HEK293 (cell line): ENCODE measurements around the gene NAMPT.

Source experiments
- GLIS1 ChIP-seq: fragments of 450-650 bp; formaldehyde crosslinking; IDR thresholded peaks from 2 replicates; pipeline ENCODE4 v1.5.1; 2016; ENCODE audit warnings: missing biosample characterization, missing genetic modification characterization
- KLF8 ChIP-seq: fragments of 450-650 bp; formaldehyde crosslinking; IDR thresholded peaks from 2 replicates; pipeline ENCODE4 v1.5.1; 2016; ENCODE audit warnings: missing biosample characterization, missing genetic modification characterization
- PATZ1 ChIP-seq: fragments of 450-650 bp; formaldehyde crosslinking; IDR thresholded peaks from 2 replicates; pipeline ENCODE4 v1.5.1; 2016; ENCODE audit warnings: missing biosample characterization, missing genetic modification characterization
- PBX3 ChIP-seq: sonication (generic); formaldehyde crosslinking; IDR thresholded peaks from 2 replicates; pipeline ENCODE4 v1.8.1; 2022; ENCODE audit warnings: mild to moderate bottlenecking, moderate library complexity, missing genetic modification reagents
- SP7 ChIP-seq: fragments of 450-650 bp; formaldehyde crosslinking; IDR thresholded peaks from 2 replicates; pipeline ENCODE4 v1.5.1; 2016; ENCODE audit warnings: missing biosample characterization, missing genetic modification characterization
- TCF7L2 ChIP-seq: IDR thresholded peaks from 2 replicates; pipeline ENCODE4 v1.6.1; 2011; ENCODE audit warnings: low read depth, mild to moderate bottlenecking, inconsistent platforms, low read length, moderate library complexity, borderline replicate concordance
- ZBTB17 ChIP-seq: fragments of 450-650 bp; formaldehyde crosslinking; IDR thresholded peaks from 2 replicates; pipeline ENCODE4 v1.5.1; 2016; ENCODE audit warnings: missing biosample characterization, missing genetic modification characterization
- ZBTB21 ChIP-seq: fragments of 450-650 bp; formaldehyde crosslinking; IDR thresholded peaks from 2 replicates; pipeline ENCODE4 v1.5.1; 2017; ENCODE audit warnings: missing biosample characterization, missing genetic modification characterization
- ZEB2 ChIP-seq: fragments of 450-650 bp; formaldehyde crosslinking; IDR thresholded peaks from 2 replicates; pipeline ENCODE4 v1.5.1; 2016; ENCODE audit warnings: missing biosample characterization, missing genetic modification characterization
- ZFP37 ChIP-seq: fragments of 450-650 bp; formaldehyde crosslinking; IDR thresholded peaks from 2 replicates; pipeline ENCODE4 v1.5.1; 2016; ENCODE audit warnings: missing biosample characterization, missing genetic modification characterization
- ZNF10 ChIP-seq: fragments of 450-650 bp; formaldehyde crosslinking; IDR thresholded peaks from 2 replicates; pipeline ENCODE4 v1.5.1; 2017; ENCODE audit warnings: missing biosample characterization, missing genetic modification characterization
- ZNF146 ChIP-seq: fragments of 450-650 bp; formaldehyde crosslinking; IDR thresholded peaks from 2 replicates; pipeline ENCODE4 v1.5.1; 2016; ENCODE audit warnings: missing biosample characterization, missing genetic modification characterization
- ZNF175 ChIP-seq: fragments of 450-650 bp; formaldehyde crosslinking; IDR thresholded peaks from 2 replicates; pipeline ENCODE4 v1.5.1; 2016; ENCODE audit warnings: missing biosample characterization, missing genetic modification characterization
- ZNF19 ChIP-seq: fragments of 450-650 bp; formaldehyde crosslinking; IDR thresholded peaks from 2 replicates; pipeline ENCODE4; 2016; ENCODE audit warnings: missing biosample characterization, missing genetic modification characterization, low read depth
- ZNF221 ChIP-seq: fragments of 450-650 bp; formaldehyde crosslinking; IDR thresholded peaks from 2 replicates; pipeline ENCODE4 v1.5.1; 2017; ENCODE audit warnings: missing biosample characterization, missing genetic modification characterization, borderline replicate concordance
- ZNF223 ChIP-seq: fragments of 450-650 bp; formaldehyde crosslinking; IDR thresholded peaks from 2 replicates; pipeline ENCODE4 v1.5.1; 2016; ENCODE audit warnings: missing biosample characterization, missing genetic modification characterization
- ZNF23 ChIP-seq: fragments of 450-650 bp; formaldehyde crosslinking; IDR thresholded peaks from 2 replicates; pipeline ENCODE4 v1.5.1; 2016; ENCODE audit warnings: missing biosample characterization, missing genetic modification characterization, borderline replicate concordance
- ZNF302 ChIP-seq: fragments of 450-650 bp; formaldehyde crosslinking; IDR thresholded peaks from 2 replicates; pipeline ENCODE4 v1.5.1; 2016; ENCODE audit warnings: missing biosample characterization, missing genetic modification characterization, low read depth
- ZNF341 ChIP-seq: fragments of 450-650 bp; formaldehyde crosslinking; IDR thresholded peaks from 2 replicates; pipeline ENCODE4; 2016; ENCODE audit warnings: low read depth, missing biosample characterization, missing genetic modification characterization
- ZNF362 ChIP-seq: fragments of 450-650 bp; formaldehyde crosslinking; IDR thresholded peaks from 2 replicates; pipeline ENCODE4 v1.5.1; 2016; ENCODE audit warnings: missing biosample characterization, missing genetic modification characterization
- ZNF391 ChIP-seq: fragments of 450-650 bp; formaldehyde crosslinking; IDR thresholded peaks from 2 replicates; pipeline ENCODE4 v1.5.1; 2016; ENCODE audit warnings: low read depth, missing biosample characterization, missing genetic modification characterization, borderline replicate concordance
- ZNF394 ChIP-seq: fragments of 450-650 bp; formaldehyde crosslinking; IDR thresholded peaks from 2 replicates; pipeline ENCODE4 v1.5.1; 2016; ENCODE audit warnings: missing biosample characterization, missing genetic modification characterization, mild to moderate bottlenecking, moderate library complexity, borderline replicate concordance
- ZNF518A ChIP-seq: fragments of 450-650 bp; formaldehyde crosslinking; conservative IDR thresholded peaks from 2 replicates; pipeline ENCODE4 v1.5.1; 2016; ENCODE audit warnings: low read depth, missing biosample characterization, missing genetic modification characterization
- ZNF558 ChIP-seq: fragments of 450-650 bp; formaldehyde crosslinking; IDR thresholded peaks from 2 replicates; pipeline ENCODE4 v1.5.1; 2016; ENCODE audit warnings: missing biosample characterization, missing genetic modification characterization
- ZNF626 ChIP-seq: fragments of 450-650 bp; sonication (Bioruptor Pico); formaldehyde crosslinking; IDR thresholded peaks from 2 replicates; pipeline ENCODE4 v1.5.1; 2018; ENCODE audit warnings: missing biosample characterization, missing genetic modification characterization, inconsistent platforms
- ZNF645 ChIP-seq: fragments of 450-650 bp; formaldehyde crosslinking; IDR thresholded peaks from 2 replicates; pipeline ENCODE4; 2016; ENCODE audit warnings: missing biosample characterization, missing genetic modification characterization
- ZNF654 ChIP-seq: fragments of 450-650 bp; formaldehyde crosslinking; IDR thresholded peaks from 2 replicates; pipeline ENCODE4 v1.5.1; 2016; ENCODE audit warnings: low read depth, missing biosample characterization, missing genetic modification characterization
- ZNF660 ChIP-seq: fragments of 450-650 bp; IDR thresholded peaks from 2 replicates; pipeline ENCODE4 v1.5.1; 2018; ENCODE audit warnings: missing biosample characterization, mild to moderate bottlenecking, missing genetic modification characterization
- ZNF785 ChIP-seq: fragments of 450-650 bp; formaldehyde crosslinking; IDR thresholded peaks from 2 replicates; pipeline ENCODE4 v1.5.1; 2016; ENCODE audit warnings: missing biosample characterization, missing genetic modification characterization
- ZSCAN16 ChIP-seq: fragments of 450-650 bp; formaldehyde crosslinking; IDR thresholded peaks from 2 replicates; pipeline ENCODE4 v1.5.1; 2016; ENCODE audit warnings: missing biosample characterization, missing genetic modification characterization

The NAMPT gene

GRCh38 chr7:106285051-106285854 lies 470 bp upstream of the NAMPT start (continued):
- TF ChIP-seq ZNF362 (tag by site-specific recombination) (no peak), ZNF175 (tag by site-specific recombination) (no peak), ZNF654 (no peak), GLIS1 (tag by site-specific recombination) (peak; percentile 63; the same call in 1 of the 2 replicates), ZNF785 (tag by site-specific recombination) (no peak), ZNF19 (tag by site-specific recombination) (no peak), ZNF558 (no peak), ZBTB21 (no peak), ZNF660 (tag by site-specific recombination) (peak; percentile 44), TCF7L2 (no peak), ZNF23 (no peak), ZEB2 (tag by site-specific recombination) (peak; percentile 82), PBX3 (CRISPR knock-in tag) (no peak), ZNF394 (tag by site-specific recombination) (peak; percentile 42; the same call in 1 of the 2 replicates), ZNF146 (tag by site-specific recombination) (no peak), ZSCAN16 (tag by site-specific recombination) (no peak), ZNF221 (tag by site-specific recombination) (no peak), ZNF391 (no peak; the same call in 1 of the 2 replicates), KLF8 (peak; percentile 88; the same call in 1 of the 2 replicates), ZNF341 (tag by site-specific recombination) (peak; percentile 95), ZNF518A (tag by site-specific recombination) (0 out of 2 replicates have a peak, but pooled peaks have one; percentile 28), ZNF302 (no peak), SP7 (peak; percentile 73; the same call in 1 of the 2 replicates), ZBTB17 (tag by site-specific recombination) (peak; percentile 90), ZNF10 (tag by site-specific recombination) (no peak), ZNF645 (tag by site-specific recombination) (no peak), PATZ1 (tag by site-specific recombination) (peak; percentile 99), ZNF626 (no peak), ZFP37 (no peak; the same call in 1 of the 2 replicates), ZNF223 (no peak)
